Osteoblast (primary cell): Measurements from ENCODE around the gene STARD7. TPM values are rescaled to one million over a fixed set of nuclear protein-coding genes. Genes with fewer than 3 reads are reported as not detected.
"Not testable (repeated sequence)": the region's sequence is repeated elsewhere in the genome, so short reads cannot be mapped to it uniquely, and the experiment has no call there.

ENCODE experiments used
- DNase-seq: peaks from one replicate; pipeline ENCODE4 v3.0.0; 2011; ENCODE audit warnings: low spot score, mixed read lengths; ENCODE audit not compliant: insufficient read length; ENCODE audit errors: missing footprints
- H2AFZ ChIP-seq: 2 replicates; pipeline ENCODE4 v1.6.0; 2011; ENCODE audit warnings: mild to moderate bottlenecking, low read length
- H3K27ac ChIP-seq: 2 replicates; pipeline ENCODE4 v1.5.1; 2011; ENCODE audit warnings: mild to moderate bottlenecking, low read depth, low read length, moderate library complexity
- H3K27me3 ChIP-seq: 2 replicates; pipeline ENCODE4 v1.6.0; 2012; ENCODE audit warnings: mild to moderate bottlenecking, control low read depth, inconsistent platforms, low read length, moderate library complexity; ENCODE audit not compliant: insufficient read depth
- H3K36me3 ChIP-seq: 2 replicates; pipeline ENCODE4 v1.5.1; 2011; ENCODE audit warnings: mild to moderate bottlenecking, low read length, control low read depth, moderate library complexity; ENCODE audit not compliant: insufficient read depth
- H3K4me1 ChIP-seq: 2 replicates; pipeline ENCODE4 v1.5.1; 2011; ENCODE audit warnings: mild to moderate bottlenecking, low read length, control low read depth, moderate library complexity; ENCODE audit not compliant: insufficient read depth
- H3K4me2 ChIP-seq: 2 replicates; pipeline ENCODE4 v1.6.0; 2011; ENCODE audit warnings: mild to moderate bottlenecking, low read length; ENCODE audit not compliant: insufficient read depth
- H3K4me3 ChIP-seq: fragments of 200-600 bp; sonication (generic); 3 replicates; pipeline ENCODE4 v1.5.1; 2012; ENCODE audit warnings: mild to moderate bottlenecking, low read length, inconsistent platforms; ENCODE audit not compliant: insufficient read depth
- H3K79me2 ChIP-seq: 2 replicates; pipeline ENCODE4 v1.6.0; 2012; ENCODE audit warnings: mild to moderate bottlenecking, low read length, control low read depth, inconsistent platforms; ENCODE audit not compliant: insufficient read depth
- H3K9me3 ChIP-seq: 2 replicates; pipeline ENCODE4 v1.5.1; 2011; ENCODE audit warnings: low read depth, low read length, control low read depth
- H4K20me1 ChIP-seq: 2 replicates; pipeline ENCODE4 v1.6.0; 2012; ENCODE audit warnings: mild to moderate bottlenecking, low read length, control low read depth; ENCODE audit not compliant: insufficient read depth
- total RNA-seq: library from RNA; depleted of rRNA; stranded (reverse); fragments of >200 nt; gene quantifications from 2 replicates; pipeline ENCODE4 v1.2.3, GENCODE V29; 2012
- TF ChIP-seq, protein P1 (sequence below): IDR thresholded peaks from 2 replicates; pipeline ENCODE4 v1.5.1; 2011; ENCODE audit warnings: mild to moderate bottlenecking, low read depth, low read length, moderate library complexity; ENCODE audit errors: extremely low read depth

The STARD7 gene, protein sequence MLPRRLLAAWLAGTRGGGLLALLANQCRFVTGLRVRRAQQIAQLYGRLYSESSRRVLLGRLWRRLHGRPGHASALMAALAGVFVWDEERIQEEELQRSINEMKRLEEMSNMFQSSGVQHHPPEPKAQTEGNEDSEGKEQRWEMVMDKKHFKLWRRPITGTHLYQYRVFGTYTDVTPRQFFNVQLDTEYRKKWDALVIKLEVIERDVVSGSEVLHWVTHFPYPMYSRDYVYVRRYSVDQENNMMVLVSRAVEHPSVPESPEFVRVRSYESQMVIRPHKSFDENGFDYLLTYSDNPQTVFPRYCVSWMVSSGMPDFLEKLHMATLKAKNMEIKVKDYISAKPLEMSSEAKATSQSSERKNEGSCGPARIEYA
- total RNA-seq = 139 and 163 TPM in 2 replicates

DNA sequence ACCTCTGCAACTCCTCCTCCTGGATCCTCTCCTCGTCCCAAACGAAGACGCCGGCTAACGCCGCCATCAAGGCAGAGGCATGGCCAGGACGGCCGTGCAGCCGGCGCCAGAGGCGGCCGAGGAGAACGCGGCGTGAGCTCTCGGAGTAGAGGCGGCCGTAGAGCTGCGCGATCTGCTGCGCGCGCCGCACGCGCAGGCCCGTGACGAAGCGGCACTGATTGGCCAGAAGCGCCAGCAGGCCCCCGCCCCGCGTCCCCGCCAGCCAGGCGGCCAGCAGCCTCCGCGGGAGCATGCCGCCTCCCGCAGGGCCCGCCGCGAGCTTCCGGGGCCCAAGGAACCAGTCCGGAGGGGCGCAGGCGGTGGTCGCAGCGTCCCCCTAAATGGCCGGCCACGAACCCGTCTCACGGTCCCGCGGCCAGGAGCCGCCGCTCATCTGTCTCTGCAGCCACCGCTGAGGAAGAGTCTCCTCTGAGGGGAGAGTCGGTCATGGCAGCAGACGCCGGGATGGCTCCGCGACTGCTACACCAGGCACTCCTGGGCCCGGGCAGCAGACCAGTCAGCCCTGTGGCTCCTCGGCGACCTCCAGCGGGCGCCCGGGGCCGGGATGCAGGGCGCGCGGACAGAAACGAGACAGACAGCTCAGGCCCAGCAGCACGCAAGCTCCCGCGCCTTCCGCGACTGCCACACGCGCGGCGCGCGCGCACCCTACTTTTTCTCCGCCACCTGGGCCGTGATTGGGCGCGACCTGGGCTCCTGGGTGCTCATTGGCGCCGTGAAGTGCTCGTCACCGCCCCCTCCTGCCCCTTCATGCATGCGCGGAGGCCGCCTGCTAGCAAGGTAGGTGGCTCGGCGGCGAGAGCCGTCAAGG, at the start of gene STARD7:
TSS of gene STARD7 (minus strand) at position 685 of the 868 bp plus-strand sequence. CDS start at position 292, 393 bp downstream.
- Histone ChIP-seq H3K9me3 (no peaks in the 10 kb centered on the region), H3K4me1 (peaks cover 40% of the 10 kb centered on the region), H3K4me3 (peak within 1 kb of the TSS; percentile 95), H3K4me2 (peak within 1 kb of the TSS; percentile 96), H4K20me1 (peaks cover 22% of the 10 kb centered on the region), H3K79me2 (peaks cover 78% of the 10 kb centered on the region), H3K36me3 (no peaks in the 10 kb centered on the region), H3K27me3 (no peaks in the 10 kb centered on the region), H3K27ac (peak within 1 kb of the TSS; percentile 81), H2AFZ (peak within 1 kb of the TSS; percentile 88)
- TF ChIP-seq, protein P1, sequence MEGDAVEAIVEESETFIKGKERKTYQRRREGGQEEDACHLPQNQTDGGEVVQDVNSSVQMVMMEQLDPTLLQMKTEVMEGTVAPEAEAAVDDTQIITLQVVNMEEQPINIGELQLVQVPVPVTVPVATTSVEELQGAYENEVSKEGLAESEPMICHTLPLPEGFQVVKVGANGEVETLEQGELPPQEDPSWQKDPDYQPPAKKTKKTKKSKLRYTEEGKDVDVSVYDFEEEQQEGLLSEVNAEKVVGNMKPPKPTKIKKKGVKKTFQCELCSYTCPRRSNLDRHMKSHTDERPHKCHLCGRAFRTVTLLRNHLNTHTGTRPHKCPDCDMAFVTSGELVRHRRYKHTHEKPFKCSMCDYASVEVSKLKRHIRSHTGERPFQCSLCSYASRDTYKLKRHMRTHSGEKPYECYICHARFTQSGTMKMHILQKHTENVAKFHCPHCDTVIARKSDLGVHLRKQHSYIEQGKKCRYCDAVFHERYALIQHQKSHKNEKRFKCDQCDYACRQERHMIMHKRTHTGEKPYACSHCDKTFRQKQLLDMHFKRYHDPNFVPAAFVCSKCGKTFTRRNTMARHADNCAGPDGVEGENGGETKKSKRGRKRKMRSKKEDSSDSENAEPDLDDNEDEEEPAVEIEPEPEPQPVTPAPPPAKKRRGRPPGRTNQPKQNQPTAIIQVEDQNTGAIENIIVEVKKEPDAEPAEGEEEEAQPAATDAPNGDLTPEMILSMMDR = peak; percentile 8
- DNase-seq = peak; percentile 99

DNA sequence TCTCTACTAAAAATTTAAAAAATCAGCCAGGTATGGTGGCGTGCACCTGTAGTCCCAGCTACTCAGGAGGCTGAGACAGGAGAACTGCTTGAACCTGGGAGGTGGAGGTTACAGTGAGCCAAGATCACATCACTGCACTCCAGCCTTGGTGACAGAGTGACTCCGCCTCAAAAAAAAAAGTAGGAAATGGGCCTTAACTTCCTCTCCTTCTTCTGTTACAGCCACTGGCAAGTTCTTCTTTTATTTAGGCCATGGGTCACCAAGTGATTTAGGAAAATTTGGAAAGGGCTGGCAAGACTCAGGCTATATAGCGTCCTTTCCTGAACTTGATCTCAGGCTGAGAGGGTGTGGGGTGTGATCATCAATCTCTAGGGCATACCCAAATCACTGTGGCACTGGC, 49.1 kb upstream of the STARD7 start:
- DNase-seq, H3K4me3 ChIP-seq, H2AFZ ChIP-seq, H3K4me2 ChIP-seq, H3K27me3 ChIP-seq, H3K9me3 ChIP-seq: not testable (repeated sequence)
- Histone ChIP-seq H3K4me1 (peaks cover 46% of the 10 kb centered on the region), H3K79me2 (peaks cover 92% of the 10 kb centered on the region), H3K27ac (peak overlapping the region; percentile 93), H3K36me3 (peaks cover 45% of the 10 kb centered on the region), H4K20me1 (peaks cover 26% of the 10 kb centered on the region)

DNA sequence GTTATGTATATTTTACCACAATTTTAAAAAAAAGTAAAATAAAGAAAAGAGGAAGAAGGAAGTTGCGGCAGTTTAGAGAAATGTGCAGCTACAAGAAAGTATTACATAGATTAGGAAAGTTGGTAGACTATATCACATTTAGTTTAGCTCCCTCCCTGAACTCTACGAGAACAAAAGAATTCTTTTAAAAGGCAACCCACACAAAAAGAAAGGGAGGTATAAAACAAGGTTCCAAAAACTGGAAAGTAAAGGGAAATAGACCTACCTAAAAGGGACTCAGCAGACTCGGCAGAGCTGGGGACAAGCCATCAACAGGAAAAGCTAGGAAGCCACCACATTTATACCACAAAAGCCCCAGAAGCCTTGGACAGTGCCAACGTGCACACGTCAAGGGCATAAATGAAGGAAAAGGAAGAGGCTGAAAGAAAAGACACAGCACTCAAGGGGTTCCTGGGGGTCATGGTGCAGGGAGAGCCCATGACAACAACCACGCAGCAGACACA, 48.0 kb upstream of the STARD7 start:
- Histone ChIP-seq H3K4me3 (no peak overlapping the region), H3K27me3 (no peaks in the 10 kb centered on the region), H3K4me2 (no peak overlapping the region), H3K4me1 (peaks cover 47% of the 10 kb centered on the region), H3K36me3 (peaks cover 53% of the 10 kb centered on the region), H4K20me1 (peaks cover 23% of the 10 kb centered on the region), H3K27ac (no peak overlapping the region), H3K9me3 (no peaks in the 10 kb centered on the region), H2AFZ (no peak overlapping the region), H3K79me2 (peaks cover 85% of the 10 kb centered on the region)
- no peak for DNase-seq
- TF ChIP-seq, protein P1 = no peak

DNA sequence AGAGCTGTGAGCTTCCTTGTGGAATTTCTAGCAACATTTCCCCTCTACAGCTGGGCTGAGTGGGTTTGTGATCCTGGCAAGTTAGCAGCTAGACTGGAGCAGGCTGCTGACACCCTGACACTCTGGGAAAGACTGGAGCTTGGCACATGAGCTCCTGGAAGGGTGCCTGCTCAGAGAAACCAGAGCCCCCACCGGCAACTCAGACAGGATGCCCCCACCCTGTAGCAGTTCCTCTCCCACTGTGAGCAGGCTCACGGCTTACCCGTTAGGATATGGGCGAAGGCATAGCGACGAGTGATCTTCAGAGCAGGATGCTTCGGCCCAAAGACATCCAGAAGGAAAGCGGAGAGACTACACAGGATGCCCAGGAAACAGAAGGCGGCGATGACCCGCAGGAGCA, 45.9 kb upstream of the STARD7 start:
- Histone ChIP-seq H3K27me3 (no peaks in the 10 kb centered on the region), H3K4me3 (no peak overlapping the region), H3K9me3 (no peaks in the 10 kb centered on the region), H3K79me2 (peaks cover 69% of the 10 kb centered on the region), H4K20me1 (peaks cover 7% of the 10 kb centered on the region), H3K4me1 (peaks cover 43% of the 10 kb centered on the region), H3K36me3 (peaks cover 49% of the 10 kb centered on the region), H3K4me2 (no peak overlapping the region), H3K27ac (no peak overlapping the region), H2AFZ (no peak overlapping the region)
- DNase-seq = no peak
- TF ChIP-seq, protein P1 = no peak
